GM10248 (cell line): ENCODE results near the gene TUBAL3.

Experiments used
- CTCF ChIA-PET: fragments of 300-600 bp; sonication (Branson Sonifier 250); formaldehyde crosslinking; extraction: SDS; loops from one replicate; lab custom pipeline; 2021; ENCODE audit warnings: antibody characterized with exemption; lab: Yijun Ruan, JAX
- POLR2A ChIA-PET: fragments of 350-650 bp; sonication (Branson Sonifier 250); formaldehyde crosslinking; extraction: SDS; loops from one replicate; lab custom pipeline; 2020; ENCODE audit warnings: antibody characterized with exemption; lab: Yijun Ruan, JAX
- DNase-seq: peaks from one replicate; pipeline ENCODE4 v3.0.0; 2012; ENCODE audit errors: extremely low spot score
- TF ChIP-seq, protein P1 (sequence below): IDR thresholded peaks from 2 replicates; pipeline ENCODE4 v1.5.1; 2012; ENCODE audit warnings: mild to moderate bottlenecking, low read depth; ENCODE audit errors: extremely low read depth, missing control alignments, control extremely low read depth

TUBAL3 gene

DNA sequence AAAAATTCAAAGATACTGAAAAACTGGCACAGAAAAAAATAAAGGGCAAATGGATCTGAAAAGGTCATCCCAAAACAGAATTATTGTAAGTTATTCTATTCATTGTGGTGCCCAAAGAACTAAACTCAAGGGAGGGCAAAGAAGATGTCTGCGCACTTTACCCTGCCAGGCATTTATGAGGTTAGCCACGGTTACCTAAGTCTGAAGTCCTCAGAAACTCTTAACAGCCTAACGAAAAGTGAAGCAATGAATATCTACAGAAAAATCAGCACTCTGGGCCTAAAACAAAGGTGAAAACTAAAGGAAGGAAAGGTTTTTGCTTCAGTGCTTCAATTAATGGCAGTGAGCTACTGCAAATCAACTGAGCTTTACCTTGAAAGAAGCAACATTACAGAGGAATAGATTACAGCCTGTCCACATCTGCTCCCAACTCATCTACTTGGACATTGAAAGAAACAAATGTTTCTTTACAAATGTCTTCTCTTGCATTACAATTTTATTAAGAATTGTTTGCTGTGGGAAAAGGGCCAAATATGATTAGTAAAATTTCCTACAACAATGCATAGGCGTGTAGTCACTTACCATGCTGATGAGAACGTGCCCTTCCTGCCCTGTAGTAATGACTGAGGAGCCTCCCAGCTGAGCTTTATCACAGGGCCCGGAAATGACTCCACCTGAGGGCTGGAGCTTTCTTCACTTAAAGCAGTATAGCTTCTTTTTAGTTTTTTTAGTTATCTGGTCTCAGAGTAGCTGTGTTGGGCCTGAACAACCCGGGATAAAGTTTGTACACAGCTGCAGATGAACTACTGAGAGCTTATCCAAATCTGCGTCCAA, at the start of gene TUBAL3:
Gene TUBAL3, minus strand, starts transcription at position 621 of the 834 bp plus-strand sequence. Its CDS starts 36 bp downstream, at position 585.
- TF ChIP-seq, protein P1, sequence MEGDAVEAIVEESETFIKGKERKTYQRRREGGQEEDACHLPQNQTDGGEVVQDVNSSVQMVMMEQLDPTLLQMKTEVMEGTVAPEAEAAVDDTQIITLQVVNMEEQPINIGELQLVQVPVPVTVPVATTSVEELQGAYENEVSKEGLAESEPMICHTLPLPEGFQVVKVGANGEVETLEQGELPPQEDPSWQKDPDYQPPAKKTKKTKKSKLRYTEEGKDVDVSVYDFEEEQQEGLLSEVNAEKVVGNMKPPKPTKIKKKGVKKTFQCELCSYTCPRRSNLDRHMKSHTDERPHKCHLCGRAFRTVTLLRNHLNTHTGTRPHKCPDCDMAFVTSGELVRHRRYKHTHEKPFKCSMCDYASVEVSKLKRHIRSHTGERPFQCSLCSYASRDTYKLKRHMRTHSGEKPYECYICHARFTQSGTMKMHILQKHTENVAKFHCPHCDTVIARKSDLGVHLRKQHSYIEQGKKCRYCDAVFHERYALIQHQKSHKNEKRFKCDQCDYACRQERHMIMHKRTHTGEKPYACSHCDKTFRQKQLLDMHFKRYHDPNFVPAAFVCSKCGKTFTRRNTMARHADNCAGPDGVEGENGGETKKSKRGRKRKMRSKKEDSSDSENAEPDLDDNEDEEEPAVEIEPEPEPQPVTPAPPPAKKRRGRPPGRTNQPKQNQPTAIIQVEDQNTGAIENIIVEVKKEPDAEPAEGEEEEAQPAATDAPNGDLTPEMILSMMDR, result no peak
- DNase-seq, result no peak
- ChIA-PET CTCF (interaction anchor here (0.7 kb wide), 1 partner anchor 21 kb away, joined by 3 read pairs; no protein-coding TSS in a partner anchor), POLR2A (no interaction called here)

DNA sequence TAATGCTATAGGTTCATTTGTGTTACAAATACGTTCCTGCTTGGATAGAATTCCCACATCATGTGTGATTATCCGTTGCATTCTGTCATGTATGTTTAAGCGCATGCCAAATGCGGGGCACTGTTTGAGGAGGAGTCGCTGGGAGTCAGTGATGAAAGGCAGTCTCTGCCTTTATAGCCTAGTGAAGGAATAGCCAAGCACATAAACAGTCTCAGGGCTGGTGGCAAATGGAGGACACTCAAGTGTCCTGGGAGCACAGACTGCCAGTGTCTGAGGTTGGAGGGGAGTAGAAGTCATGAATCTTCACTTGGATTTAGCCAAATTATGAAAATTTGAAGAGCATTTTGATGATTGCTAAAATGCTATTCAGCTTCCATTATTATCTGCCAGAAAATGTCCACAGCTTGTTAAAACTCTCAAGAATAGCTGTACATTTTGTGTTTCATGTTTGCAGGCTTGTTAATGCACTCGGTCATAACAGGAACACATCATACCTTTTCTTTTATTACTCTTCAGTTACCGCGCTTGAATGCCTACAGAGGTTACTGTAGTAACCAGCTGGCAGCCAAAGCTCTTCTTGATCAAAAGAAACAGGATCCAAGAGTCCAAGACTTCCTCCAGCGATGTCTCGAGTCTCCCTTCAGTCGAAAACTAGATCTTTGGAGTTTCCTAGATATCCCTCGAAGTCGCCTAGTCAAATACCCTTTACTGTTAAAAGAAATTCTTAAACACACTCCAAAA, 49.3 kb upstream of the TUBAL3 start:
- CTCF ChIA-PET, result interaction anchor here (0.8 to 1.9 kb wide), 5 partner anchors 10 to 169 kb away, joined by 3 to 7 read pairs (median 5); no protein-coding TSS in a partner anchor
- TF ChIP-seq, protein P1, result no peak
- POLR2A ChIA-PET, result no interaction called here
- DNase-seq, result no peak

DNA sequence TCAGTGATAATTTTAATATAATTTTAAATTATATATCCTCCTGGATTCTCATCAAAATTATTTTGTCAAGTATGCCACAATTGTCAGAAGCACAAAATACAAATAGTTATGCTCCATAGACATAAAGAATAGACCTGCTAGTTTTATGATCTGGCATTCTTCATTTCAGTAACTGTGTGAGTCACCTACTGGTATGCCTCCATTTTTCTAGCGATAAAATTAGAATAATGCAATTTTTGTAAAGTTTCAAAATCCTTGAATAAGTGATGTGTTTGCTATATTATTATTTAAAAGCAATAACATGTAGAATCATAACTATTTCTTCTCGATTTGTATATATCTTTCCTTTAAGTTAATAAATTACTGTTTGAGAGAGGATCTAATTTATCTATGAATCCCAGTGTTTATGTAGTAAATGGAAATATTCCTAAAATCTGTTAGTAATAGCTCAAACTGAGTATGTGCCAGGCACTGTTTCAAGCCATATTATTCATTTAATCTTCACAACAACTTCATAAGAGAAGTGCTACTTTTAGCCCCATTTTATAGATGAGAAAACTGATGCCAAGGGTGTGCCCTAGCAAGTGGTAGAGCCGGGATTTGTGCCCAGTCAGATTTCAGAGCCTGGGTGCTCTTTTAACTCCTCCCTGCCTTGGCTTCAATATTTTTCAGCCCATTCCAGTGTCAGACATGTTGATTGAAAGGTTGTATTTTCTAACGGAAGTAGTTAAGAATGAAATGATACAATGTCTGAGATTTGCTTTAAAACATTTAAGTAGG, 46.2 kb upstream of the TUBAL3 start:
- TF ChIP-seq, protein P1, result no peak
- DNase-seq, result no peak
- ChIA-PET CTCF (interaction anchor here (0.6 kb wide), 1 partner anchor 9 kb away, joined by 3 read pairs; no protein-coding TSS in a partner anchor), POLR2A (no interaction called here)

DNA sequence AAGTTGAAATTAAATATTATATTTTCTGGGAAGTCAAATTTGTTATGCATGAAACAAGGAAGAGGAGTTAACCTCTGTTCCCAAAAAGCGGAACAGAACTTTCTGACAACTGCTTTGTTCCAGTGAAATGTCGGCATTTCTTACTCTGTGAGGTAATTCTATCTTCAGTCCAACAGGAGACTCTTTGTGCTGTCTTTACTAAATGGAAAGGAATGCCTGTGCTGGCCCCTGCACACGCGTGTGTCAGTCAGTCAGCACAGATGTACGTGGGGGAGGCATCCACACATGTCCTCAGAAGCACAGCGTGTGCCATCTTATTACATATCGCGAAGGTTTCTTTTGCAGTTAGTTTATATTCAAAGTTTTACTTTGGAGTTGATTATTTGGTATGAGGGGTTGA, 45.2 kb upstream of the TUBAL3 start:
- CTCF ChIA-PET, result no interaction called here
- TF ChIP-seq, protein P1, result no peak
- POLR2A ChIA-PET, result no interaction called here
- no peak for DNase-seq

DNA sequence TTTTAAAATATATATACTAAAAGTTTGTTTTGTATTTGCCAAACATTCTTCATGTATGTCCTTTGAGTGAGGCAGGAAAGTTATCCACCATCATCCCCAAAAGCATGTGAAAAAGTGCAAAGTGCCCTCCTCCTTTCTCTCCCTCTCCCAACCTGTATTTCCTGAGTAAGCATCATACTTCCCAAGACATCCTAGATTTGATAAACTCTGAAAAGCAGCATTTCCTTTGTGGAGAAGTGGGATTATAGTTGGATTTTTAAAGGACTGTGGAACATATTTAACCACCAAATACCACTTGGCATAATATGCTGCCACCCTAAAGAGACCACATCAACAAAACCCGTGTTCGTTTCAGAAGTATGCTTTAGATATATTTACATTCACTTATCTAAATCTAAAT, 44.6 kb upstream of the TUBAL3 start:
- POLR2A ChIA-PET, result no interaction called here
- CTCF ChIA-PET, result no interaction called here
- no peak for DNase-seq
- TF ChIP-seq, protein P1, result no peak

DNA sequence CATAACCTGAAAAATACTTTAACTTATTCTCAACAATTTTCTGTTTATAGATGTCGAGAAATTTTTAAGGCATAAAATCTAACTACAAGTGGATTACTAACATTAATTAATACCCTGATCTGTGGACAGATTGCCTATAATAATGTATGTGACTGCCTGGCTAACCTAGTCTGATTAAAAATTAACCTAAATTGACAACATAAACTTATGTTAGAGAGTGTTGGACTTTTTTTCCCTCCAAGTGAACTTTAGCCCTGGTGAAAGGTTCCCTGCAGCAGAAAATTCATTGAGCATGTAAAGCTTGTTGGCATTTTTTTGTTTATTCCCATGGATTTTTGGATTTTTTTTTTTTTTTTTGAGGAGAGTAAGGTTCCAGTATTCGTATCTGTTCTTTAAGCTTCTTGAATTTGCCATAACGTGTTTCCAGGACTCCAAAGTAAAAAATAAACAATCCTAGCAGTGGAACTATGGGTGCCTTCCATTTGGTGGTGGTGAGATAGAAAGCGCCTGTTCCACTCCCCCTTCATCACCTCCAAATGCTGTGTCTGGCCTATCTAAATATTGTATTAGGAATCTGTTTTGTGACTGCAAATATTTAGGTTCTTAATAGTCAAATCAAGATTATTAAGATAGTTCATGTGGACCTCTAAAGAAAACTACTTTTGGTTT, 43.8 kb upstream of the TUBAL3 start:
- CTCF ChIA-PET, result interaction anchor here (1.3 to 10.7 kb wide), 4 partner anchors 13 to 175 kb away, joined by 4 to 145 read pairs (median 7); no protein-coding TSS in a partner anchor

More for the DNA sequence above, 43.8 kb upstream of the TUBAL3 start:
- DNase-seq, result no peak
- TF ChIP-seq, protein P1, result no peak
- POLR2A ChIA-PET, result no interaction called here
